Ramos (cell line): ENCODE data around the gene NTM.

ENCODE experiments used
- in situ Hi-C: fragments of 300-500 bp; cut with MboI; formaldehyde crosslinking; loops from one replicate; pipeline ENCODE4 v1.14.3; 2022; ENCODE audit warnings: low sequenced_read_pairs; ENCODE audit not compliant: unreplicated experiment

The NTM gene

GRCh38 chr11:131628739-131629138, 258.3 kb downstream of the NTM start:
- in situ Hi-C loops = no loop called here

DNA sequence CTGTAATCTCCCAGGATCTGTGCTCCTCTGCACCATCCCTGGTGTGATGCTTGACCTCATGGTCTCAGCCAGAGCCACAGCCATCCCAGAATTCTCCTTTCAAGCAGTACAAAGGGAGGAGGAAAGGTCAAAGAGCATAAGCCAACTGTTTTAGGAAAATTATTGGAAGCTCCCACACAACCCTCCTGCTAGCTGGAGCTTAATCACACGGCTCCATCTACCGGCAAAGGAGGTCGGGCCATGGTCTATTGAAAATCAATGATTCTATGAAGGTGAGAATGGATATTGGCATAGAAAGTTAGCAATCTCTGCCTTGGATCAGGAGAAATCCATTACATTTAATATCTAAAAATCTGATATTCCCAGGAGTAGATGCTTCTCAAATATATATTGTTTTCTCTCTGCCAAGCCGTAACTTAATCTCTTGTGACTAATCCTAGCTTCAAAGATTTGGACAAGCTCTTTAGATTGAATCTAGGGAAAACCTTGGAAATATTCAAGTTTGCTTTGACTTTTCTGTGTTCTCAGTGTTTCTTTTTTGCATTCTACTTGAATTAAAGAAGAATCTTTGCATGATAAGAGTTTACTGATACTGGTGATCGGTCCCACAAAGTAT, 259.6 kb downstream of the NTM start:
- in situ Hi-C loops = no loop called here

DNA sequence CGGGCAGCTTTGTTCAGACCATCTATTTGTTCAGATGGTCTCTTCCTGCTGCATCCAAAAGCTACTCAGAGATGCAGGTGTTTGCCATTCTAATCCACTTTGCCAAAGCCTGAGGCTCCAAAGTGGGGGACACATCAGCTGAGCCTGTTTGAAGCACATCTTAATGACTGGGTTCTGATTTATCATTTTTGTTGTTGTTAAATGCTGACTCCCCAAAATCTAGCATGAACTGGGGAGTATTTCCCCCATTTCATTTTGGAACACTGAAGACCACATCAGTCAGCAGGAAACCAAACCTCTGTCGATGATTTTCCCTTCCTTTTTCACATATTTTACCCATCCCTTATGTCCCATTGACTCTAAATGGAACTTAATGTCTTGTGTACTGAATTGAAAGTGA, 262.6 kb downstream of the NTM start:
- in situ Hi-C loops = no loop called here

- in situ Hi-C loops = no loop called here
Observed at GRCh38 chr11:131633921-131634715, 263.7 kb downstream of the NTM start.

GRCh38 chr11:131637469-131638175, 267.2 kb downstream of the NTM start:
- in situ Hi-C loops = no loop called here

GRCh38 chr11:131638889-131639288, 268.5 kb downstream of the NTM start:
- in situ Hi-C loops = no loop called here

DNA sequence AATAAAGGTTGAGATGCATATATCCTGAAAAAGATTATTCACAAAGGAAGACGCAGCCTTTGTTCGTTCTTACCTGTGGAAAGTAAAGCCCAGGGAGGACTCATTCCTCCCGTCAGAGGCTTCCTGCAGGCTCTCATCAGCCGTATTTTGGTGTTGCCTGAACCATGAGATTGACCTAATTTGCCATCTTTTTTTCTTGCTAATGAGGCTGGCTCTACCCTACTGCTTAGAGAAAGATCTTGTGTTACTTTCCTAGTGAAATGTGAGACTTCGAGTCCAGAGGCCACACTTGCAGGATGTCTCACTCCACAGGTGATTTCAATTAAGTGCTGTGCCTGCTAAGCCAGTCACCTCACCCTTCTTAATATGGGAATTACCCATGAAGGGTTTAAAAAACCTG, 269.9 kb downstream of the NTM start:
- in situ Hi-C loops = no loop called here

DNA sequence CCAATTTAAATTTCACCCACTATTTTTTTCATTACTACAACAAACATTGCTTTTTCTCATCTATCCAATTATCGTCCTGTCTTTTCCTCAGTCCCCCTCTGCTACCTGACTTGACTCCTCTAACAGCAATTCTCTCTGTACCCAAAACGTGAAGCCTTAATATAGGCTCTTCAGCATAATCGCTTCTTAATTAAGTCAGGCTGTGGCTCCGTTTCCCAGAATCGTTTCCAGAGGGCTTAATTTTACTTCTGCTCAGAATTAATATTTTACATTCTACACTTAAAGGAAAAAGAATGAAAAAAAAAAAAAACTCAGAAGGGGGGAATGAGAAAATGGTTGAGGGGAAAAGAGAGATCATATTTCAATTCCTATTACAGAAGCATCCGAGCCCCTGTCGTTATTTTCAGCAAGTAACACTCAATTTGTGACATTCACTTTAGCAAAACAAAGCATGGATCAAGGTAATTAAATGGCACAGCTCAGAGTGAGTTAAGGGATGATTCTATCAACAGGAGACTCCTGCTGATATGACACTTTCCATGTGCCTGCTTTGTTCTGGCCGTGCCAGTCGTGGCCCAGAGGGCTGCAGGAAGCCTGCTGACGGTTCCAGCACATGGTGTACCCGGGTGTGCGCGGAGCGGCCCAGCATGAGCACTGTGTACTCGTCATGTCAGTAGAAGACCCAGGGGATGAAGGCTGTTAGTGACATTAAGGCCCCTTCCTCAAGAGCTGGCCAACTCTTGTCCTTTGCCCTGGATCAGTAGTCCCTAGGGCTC, 272.5 kb downstream of the NTM start:
- in situ Hi-C loops = no loop called here

- in situ Hi-C loops = no loop called here
Observed at GRCh38 chr11:131644204-131644795, 273.9 kb downstream of the NTM start.

DNA sequence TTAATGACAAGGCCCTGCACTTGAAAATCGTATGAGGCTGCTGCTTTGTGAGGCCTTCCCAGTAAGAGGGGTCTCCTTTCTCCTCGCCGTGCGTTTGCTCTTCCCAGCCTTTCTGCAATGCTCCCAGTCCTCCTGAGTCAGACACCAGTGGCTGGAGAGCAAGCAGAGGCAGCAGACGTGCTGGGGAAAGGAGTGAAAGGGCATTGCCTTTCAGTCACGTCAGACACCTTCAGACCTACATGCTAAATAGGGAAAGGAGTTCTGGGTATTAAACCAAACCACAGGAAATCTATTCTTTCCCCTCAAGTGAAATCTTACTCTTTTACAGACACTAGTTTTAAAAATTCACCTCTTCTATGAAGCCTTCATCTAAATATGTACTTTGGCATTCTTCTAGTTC, 274.8 kb downstream of the NTM start:
- in situ Hi-C loops = no loop called here

- in situ Hi-C loops = no loop called here
Observed at GRCh38 chr11:131649856-131650255, 279.4 kb downstream of the NTM start.

DNA sequence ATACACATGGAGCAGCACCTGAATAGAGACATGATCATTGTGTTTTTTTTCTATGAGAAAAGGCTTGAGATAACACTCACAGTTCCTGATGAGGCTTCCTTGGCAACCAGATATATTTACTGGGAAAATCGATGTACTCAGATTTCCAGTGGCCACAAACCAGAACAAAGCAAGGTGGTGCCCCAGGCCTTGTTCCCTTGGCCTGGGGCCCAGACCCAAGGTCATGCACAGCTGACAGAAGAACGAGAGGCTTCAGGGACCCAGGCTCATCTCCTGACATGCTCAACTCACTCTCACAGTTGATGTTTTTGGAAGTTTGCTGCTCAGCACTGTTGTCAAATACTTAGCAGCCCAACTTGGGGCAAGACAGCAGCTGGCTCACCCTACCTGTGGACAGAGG, 281.8 kb downstream of the NTM start:
- in situ Hi-C loops = no loop called here

DNA sequence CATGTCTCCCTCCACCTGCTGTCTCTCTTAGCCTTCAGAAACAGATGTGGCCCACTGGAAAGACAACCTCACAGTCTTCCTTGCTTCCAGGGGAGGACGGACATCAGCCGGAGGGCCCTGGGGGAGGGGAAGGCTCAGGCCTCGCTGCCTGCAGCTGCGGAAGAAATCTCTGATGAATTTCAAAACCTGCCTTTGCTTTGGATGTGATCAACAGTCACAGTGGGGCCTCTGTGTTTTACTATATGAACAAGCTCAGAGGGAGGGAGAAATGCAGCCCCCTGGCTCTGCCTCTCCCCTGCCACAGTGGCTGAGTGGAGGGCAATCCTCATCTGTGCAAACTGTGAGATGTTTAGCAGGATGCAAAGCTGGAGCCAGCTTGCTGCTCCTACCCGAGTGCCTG, 282.8 kb downstream of the NTM start:
- in situ Hi-C loops = no loop called here

DNA sequence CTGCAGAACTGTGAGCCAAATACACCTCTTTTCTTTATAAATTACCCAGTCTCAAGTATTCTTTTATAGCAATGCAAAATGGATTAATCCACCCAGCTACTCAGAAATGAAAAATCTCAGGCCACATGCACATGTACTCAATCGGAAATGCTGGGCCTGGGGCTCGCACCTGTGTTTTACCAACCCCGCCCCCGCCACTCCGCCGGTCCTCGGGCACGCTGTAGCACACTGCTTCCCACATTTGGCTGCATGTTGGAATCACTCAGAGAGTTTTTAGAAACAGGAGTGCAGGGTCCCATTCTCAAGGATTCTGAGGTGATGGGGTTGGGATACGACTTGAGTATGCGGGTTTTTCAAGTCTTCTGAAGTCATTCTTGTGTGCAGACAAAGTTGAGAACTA, 284.4 kb downstream of the NTM start:
- in situ Hi-C loops = no loop called here

GRCh38 chr11:131656179-131656838, 285.9 kb downstream of the NTM start:
- in situ Hi-C loops = no loop called here

DNA sequence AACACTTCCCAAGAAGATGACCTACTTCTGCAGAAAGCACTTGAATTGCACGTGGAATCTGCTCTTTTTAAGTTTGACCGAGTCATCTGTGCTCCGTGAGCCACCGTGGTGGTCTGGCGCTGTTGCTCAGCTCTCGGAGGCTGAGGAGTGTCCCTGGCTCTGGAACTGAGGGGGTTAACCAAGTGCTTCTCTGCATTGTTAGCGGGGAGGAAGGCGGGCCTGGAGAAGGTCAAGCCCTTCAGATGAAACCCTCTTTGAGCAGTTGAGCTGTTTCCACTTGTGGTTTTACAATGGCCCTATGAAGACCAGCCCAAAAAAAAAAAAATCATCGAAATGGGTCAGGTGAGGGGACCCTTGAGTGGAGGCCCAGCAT, 286.4 kb downstream of the NTM start:
- in situ Hi-C loops = no loop called here

DNA sequence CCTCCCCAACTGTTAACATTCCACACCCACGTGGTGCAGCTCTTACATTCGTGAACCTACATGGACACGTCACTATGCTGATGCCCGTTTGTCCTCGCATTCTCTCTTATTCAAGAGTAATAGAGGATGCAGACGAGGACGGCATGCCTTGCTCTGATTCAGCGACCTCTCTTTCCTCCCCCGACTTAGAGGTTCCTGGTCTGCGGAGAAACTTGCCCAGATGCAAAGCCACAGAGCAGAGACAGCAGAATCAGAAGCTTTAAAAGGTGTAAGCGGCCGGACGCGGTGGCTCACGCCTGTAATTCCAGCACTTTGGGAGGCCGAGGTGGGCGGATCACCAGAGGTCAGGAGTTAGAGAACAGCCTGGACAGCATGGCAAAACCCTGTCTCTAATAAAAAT, 288.0 kb downstream of the NTM start:
- in situ Hi-C loops = no loop called here

- in situ Hi-C loops = no loop called here
Observed at GRCh38 chr11:131658952-131659351, 288.5 kb downstream of the NTM start.

- in situ Hi-C loops = no loop called here
Observed at GRCh38 chr11:131659931-131660330, 289.5 kb downstream of the NTM start.

DNA sequence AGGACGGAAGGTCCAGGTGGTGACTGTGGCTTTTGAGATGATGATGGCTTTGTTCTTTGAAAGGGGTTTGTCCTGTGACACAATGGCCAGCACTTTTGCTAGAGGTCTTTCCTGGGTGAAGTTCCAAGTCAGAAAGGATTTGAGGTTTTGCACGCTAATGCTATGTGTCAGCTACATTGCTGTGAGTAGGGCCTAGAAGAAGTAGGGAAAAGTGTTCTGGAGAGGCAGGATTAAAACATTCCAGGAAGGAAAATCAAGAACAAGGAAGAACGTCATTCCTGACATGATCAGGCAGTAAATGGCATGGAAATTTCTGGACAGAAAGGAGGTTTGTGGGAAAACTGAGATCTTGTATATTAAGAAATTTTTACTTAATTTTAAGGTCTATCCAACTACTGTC, 290.7 kb downstream of the NTM start:
- in situ Hi-C loops = no loop called here
